Transverse colon (tissue), 4 donors: ENCODE measurements around the gene SFXN2. TPM values are rescaled to one million over a fixed set of nuclear protein-coding genes. Genes with fewer than 3 reads are reported as not detected.
"Not testable (repeated sequence)": the region's sequence is repeated elsewhere in the genome, so short reads cannot be mapped to it uniquely, and the experiment has no call there.

Experiments used
- DNase-seq: peaks from one replicate; pipeline ENCODE4 v3.0.0-alpha.2; 2019
- H3K27ac ChIP-seq, 4 donors: fragments of 200-600 bp; sonication (generic); 2 replicates each; pipeline ENCODE4 v1.5.1; 2016 to 2018; ENCODE audit warnings: inconsistent platforms in 4 of 4
- H3K27me3 ChIP-seq: fragments of 200-600 bp; sonication (generic); 2 replicates; pipeline ENCODE4 v1.5.1; 2017; ENCODE audit warnings: inconsistent platforms
- H3K36me3 ChIP-seq, 4 donors: fragments of 200-600 bp; sonication (generic); 2 replicates each; pipeline ENCODE4 v1.5.1; 2017 to 2019; ENCODE audit warnings: inconsistent platforms in 4 of 4
- H3K4me1 ChIP-seq, 4 donors: fragments of 200-600 bp; sonication (generic); 2 replicates each; pipeline ENCODE4 v1.5.1; 2017 to 2020; ENCODE audit warnings: inconsistent platforms in 4 of 4
- H3K4me3 ChIP-seq, 4 donors: fragments of 200-600 bp; sonication (generic); 1 replicate in 1 of 4; 2 replicates in 3 of 4; pipeline versions ENCODE4 v1.5.1 to v1.6.1; 2017 to 2019; ENCODE audit warnings: inconsistent platforms in 4 of 4
- H3K9me3 ChIP-seq, 2 donors: fragments of 200-600 bp; sonication (generic); 2 replicates each; pipeline ENCODE4 v1.5.1; 2017 to 2019; ENCODE audit warnings: inconsistent platforms in 2 of 2
- EP300 ChIP-seq: sonication (generic); formaldehyde crosslinking; IDR thresholded peaks from one replicate; pipeline ENCODE4 v1.6.1; 2017; ENCODE audit warnings: antibody characterized with exemption, low read depth
- POLR2A ChIP-seq: fragments of 450-650 bp; IDR thresholded peaks from one replicate; pipeline ENCODE4 v1.6.1; 2016; ENCODE audit warnings: antibody characterized with exemption, mild to moderate bottlenecking, moderate library complexity
- POLR2AphosphoS5 ChIP-seq, 3 donors: sonication (generic); formaldehyde crosslinking; IDR thresholded peaks; one replicate each; pipeline ENCODE4 v1.6.1; 2016; ENCODE audit warnings: antibody characterized with exemption in 3 of 3
- WGBS, 2 donors: methylation state at CpG; one replicate each; pipeline ENCODE4 v1.1.5; 2018; ENCODE audit warnings: low coverage in 1 of 2; 5-methylcytosine and 5-hydroxymethylcytosine counted together
- in situ Hi-C, 4 donors: fragments of 200-750 bp; cut with MboI; loops; one replicate each; pipeline versions ENCODE4 v1.15.0 to v1.15.1; 2017; ENCODE audit warnings: low sequenced_read_pairs in 3 of 4, low pct_ligation_motif_present in 1 of 4, low pct_unique_long_range_greater_than_20kb in 1 of 4
- intact Hi-C: fragments of 100-400 bp; cut with DNase I; formaldehyde crosslinking; loops from one replicate; pipeline ENCODE4 v1.15.1; 2023; ENCODE audit warnings: low total_unique reads
- total RNA-seq, 4 donors: library from RNA; depleted of rRNA; stranded (reverse); fragments of >200 nt; gene quantifications; one replicate each; pipeline ENCODE4 v1.1.0, GENCODE V29; 2016
- TF ChIP-seq, protein P1 (sequence below), 5 experiments: fragments of 200-600 bp in 3 of 5; fragments of 450-650 bp in 2 of 5; sonication (generic) in 3 of 5; IDR thresholded peaks; 1 replicate in 2 of 5; 2 replicates in 3 of 5; pipeline ENCODE4 v1.5.1; 2016 to 2017; ENCODE audit warnings: antibody characterized with exemption in 5 of 5, inconsistent platforms in 3 of 5, mild to moderate bottlenecking in 2 of 5, moderate library complexity in 1 of 5

SFXN2 gene
- total RNA-seq, 4 donors from 2014 or later: 2.1 to 64.9 (median 7.3) TPM

DNA sequence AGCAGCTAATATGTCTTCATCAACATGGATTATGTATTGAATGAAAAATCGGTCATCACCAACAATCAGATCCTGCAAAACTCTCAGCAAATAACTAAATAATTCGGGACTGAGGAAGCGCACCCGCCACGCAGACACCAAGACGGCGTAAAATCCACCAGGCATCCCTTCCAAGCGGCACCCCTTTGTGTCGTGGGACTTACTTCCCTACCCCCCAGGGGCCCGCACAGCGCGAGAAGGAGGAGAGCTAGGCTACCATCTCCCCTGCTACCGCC, 960 bp upstream of the SFXN2 start:
- peak overlapping the region; percentile 89 to 94 (median 92) for H3K27ac ChIP-seq
- 0 to 1% methylated on average over 2 to 13 of the region's 13 CpGs for WGBS, 2 donors

DNA sequence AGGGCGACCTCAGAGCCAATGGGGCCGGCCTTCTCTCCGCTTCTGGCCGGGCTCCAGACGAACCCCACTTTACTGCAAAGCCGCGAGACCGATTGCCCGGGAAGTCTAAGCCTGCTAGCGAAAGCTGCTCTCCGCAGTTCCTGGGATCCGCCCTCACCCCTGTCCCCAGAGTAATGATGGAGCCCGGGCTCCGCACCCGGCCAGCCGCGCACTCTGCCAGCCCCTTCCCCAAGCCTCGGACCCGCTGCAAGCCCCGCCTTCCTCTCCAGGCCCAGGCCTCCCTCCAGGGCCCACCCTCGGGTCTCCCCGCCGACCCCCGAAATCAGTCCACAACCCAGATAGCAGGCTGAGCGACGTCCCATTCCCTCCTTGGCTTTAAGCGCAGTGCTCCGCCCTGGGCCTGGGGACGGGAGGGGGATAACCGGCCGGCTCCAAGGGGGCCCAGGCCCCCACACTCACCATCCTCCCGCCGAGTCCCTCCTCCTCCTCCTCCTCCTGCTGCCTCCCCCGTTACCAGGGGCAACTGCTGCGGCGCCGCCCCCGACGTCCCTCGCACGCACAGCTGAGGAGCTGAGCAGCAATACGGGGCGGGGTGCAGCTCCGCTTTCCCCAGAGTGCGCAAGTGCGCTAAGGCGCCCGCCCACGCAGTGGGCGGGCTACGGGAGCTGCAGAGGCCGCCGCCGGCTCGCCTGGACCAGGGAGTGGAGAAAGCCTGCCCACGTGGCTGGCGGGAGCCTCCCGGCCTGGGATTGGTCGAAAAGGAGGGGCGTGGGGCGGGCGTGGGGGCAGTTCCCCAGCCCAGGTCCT, 419 bp upstream of the SFXN2 start, which contains the start of gene ARL3:
Gene ARL3, minus strand, starts transcription at position 584 of the 807 bp plus-strand sequence. Its CDS starts 122 bp downstream, at position 462.
- Histone ChIP-seq H3K27me3 (no peaks in the 10 kb centered on the region), H3K9me3 (no peaks in the 10 kb centered on the region), H3K4me1 (peaks cover 0 to 17% (median 12%) of the 10 kb centered on the region in 4 donors), H3K27ac (peak within 1 kb of the TSS; percentile 89 to 94 (median 92)), H3K4me3 (peak within 1 kb of the TSS; percentile 85 to 96 (median 88)), H3K36me3 (no peaks in the 10 kb centered on the region)
- in situ Hi-C loops (no loop called here), intact Hi-C loops (no loop called here)
- 1% methylated on average over 47 of the region's 62 CpGs; no CpG with 5 or more reads in 1 of the 2 donors for WGBS, 2 donors
- peak; percentile 98 for DNase-seq
- TF ChIP-seq POLR2AphosphoS5 (IDR thresholded peaks at IDR 0.05) (peak; percentile 57 to 75 (median 61)), POLR2A (peak; percentile 56), EP300 (no peak)
- TF ChIP-seq, protein P1, sequence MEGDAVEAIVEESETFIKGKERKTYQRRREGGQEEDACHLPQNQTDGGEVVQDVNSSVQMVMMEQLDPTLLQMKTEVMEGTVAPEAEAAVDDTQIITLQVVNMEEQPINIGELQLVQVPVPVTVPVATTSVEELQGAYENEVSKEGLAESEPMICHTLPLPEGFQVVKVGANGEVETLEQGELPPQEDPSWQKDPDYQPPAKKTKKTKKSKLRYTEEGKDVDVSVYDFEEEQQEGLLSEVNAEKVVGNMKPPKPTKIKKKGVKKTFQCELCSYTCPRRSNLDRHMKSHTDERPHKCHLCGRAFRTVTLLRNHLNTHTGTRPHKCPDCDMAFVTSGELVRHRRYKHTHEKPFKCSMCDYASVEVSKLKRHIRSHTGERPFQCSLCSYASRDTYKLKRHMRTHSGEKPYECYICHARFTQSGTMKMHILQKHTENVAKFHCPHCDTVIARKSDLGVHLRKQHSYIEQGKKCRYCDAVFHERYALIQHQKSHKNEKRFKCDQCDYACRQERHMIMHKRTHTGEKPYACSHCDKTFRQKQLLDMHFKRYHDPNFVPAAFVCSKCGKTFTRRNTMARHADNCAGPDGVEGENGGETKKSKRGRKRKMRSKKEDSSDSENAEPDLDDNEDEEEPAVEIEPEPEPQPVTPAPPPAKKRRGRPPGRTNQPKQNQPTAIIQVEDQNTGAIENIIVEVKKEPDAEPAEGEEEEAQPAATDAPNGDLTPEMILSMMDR (IDR thresholded peaks at IDR 0.05): peak; percentile 44 to 68 (median 54)

More for the DNA sequence above, 960 bp upstream of the SFXN2 start:
- no peak for TF ChIP-seq EP300
- intact Hi-C loops (no loop called here), in situ Hi-C loops (no loop called here)
- no peak for DNase-seq
- Histone ChIP-seq H3K36me3 (no peaks in the 10 kb centered on the region), H3K4me1 (peaks cover 0 to 17% (median 12%) of the 10 kb centered on the region in 4 donors), H3K27me3 (no peaks in the 10 kb centered on the region), H3K9me3 (no peaks in the 10 kb centered on the region), H3K4me3 (peak overlapping the region; percentile 85 to 96 (median 88))

DNA sequence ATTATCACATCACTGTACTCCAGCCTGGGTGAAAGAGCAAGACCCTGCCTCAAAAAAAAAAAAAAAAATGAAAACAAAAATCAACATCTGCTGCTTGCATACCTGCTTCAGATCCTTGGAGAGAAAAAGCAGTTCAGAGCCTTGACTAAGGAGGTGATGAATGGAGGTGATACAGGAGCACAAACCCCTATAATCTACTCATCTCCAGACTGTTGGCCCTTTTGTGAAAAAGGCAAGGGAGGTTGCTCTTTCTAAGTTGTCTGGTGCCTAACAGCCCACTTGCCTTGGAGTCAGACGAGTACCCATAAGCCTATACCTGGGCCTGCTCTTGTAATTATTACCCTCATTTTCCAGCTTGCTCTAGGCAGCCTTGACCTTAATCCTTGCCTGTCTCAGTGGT, 1.4 kb downstream of the SFXN2 start:
- 69 to 100% methylated on average over 1 of the region's 1 CpG for WGBS, 2 donors
- Histone ChIP-seq H3K4me1 (peaks cover 0 to 17% (median 12%) of the 10 kb centered on the region in 4 donors), H3K27ac (no peak overlapping the region), H3K27me3 (no peaks in the 10 kb centered on the region), H3K4me3 (no peak overlapping the region), H3K36me3 (no peaks in the 10 kb centered on the region), H3K9me3 (no peaks in the 10 kb centered on the region)
- in situ Hi-C loops: no loop called here
- intact Hi-C loops: no loop called here
- TF ChIP-seq POLR2AphosphoS5 (IDR thresholded peaks at IDR 0.05): no peak
- TF ChIP-seq, protein P1 (IDR thresholded peaks at IDR 0.05): no peak
- TF ChIP-seq POLR2A: no peak
- TF ChIP-seq EP300: no peak
- DNase-seq: no peak

DNA sequence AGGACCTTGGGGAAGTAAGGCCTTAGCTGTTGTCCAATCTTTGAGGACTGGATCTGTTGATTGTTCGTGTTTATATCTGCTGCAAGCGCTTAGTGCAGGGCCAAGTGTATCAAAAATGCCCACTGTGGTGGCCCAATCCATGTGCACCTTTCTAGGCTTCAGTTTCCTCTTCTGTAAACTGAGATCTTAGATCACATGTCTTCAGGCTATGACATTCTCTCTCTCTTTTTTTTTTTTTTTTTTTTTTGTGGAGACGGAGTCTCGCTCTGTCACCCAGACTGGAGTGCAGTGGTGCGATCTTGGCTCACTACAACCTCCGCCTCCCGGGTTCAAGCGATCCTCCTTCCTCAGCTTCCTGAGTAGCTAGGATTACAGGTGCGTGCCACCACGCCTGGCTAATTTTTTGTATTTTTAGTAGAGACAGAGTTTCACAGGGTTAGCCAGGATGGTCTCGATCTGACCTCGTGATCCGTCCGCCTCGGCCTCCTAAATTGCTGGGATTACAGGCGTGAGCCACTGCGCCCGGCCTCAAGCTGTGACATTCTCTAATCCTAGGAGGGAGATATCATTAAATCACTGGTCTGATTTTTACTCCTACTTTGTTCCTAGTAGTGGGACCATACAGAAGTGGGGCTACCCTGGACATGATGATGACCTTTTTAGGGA, 2.6 kb downstream of the SFXN2 start:
- 90 to 93% methylated on average over 6 to 18 of the region's 18 CpGs for WGBS, 2 donors
- H3K36me3 ChIP-seq, H3K27me3 ChIP-seq, H3K9me3 ChIP-seq, intact Hi-C loops, H3K27ac ChIP-seq, H3K4me3 ChIP-seq, DNase-seq, in situ Hi-C loops: not testable (repeated sequence)
- peaks cover 0 to 17% (median 12%) of the 10 kb centered on the region in 4 donors for H3K4me1 ChIP-seq

DNA sequence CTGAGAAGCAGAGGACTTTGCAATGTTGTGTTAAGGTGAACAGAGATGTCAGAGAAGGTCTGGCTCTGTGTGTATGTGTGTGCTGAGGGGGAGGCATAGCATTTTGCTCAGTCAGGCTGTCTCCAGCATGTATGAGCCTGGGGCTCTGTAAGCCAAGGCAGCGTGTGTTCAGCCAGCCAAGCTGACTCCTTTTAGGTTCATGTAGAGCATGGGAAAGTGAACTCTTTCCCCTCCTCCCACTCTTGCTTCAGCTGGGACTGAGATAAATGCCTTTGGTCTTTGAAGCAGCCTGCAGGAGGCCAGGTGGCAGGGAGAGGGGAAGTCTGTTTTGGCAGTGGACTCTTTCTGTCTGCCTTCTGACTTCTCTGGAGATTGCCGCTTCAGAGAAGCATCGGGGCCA, 3.8 kb downstream of the SFXN2 start:
- WGBS, 2 donors: 61 to 80% methylated on average over 2 to 3 of the region's 3 CpGs
- H3K4me3 ChIP-seq: no peak overlapping the region
- DNase-seq: no peak
- intact Hi-C loops (no loop called here), in situ Hi-C loops (no loop called here)
- no peak overlapping the region for H3K27ac ChIP-seq
- H3K36me3 ChIP-seq: no peaks in the 10 kb centered on the region
- TF ChIP-seq EP300: no peak
- no peak for TF ChIP-seq POLR2A
- TF ChIP-seq POLR2AphosphoS5 (IDR thresholded peaks at IDR 0.05): no peak
- TF ChIP-seq, protein P1 (IDR thresholded peaks at IDR 0.05): no peak
- H3K9me3 ChIP-seq: no peaks in the 10 kb centered on the region
- H3K4me1 ChIP-seq: peaks cover 0 to 14% (median 9%) of the 10 kb centered on the region in 4 donors
- H3K27me3 ChIP-seq: no peaks in the 10 kb centered on the region
